Esophagus mucosa (tissue), 1 donor: ENCODE measurements around the gene ESYT1. TPM values are rescaled to one million over a fixed set of nuclear protein-coding genes. Genes with fewer than 3 reads are reported as not detected.
"Not testable (repeated sequence)": the region's sequence is repeated elsewhere in the genome, so short reads cannot be mapped to it uniquely, and the experiment has no call there.

Experiments used
- ATAC-seq: fragments of 200-7000 bp; cut with Tn5 transposase; one replicate; pipeline ENCODE4 v1.9.1; 2020
- total RNA-seq: library from RNA; stranded (reverse); gene quantifications from one replicate; pipeline ENCODE4 v1.2.4, GENCODE V29; 2023
- donor health status: DM: yes; HTN: yes; CAD: no.

The ESYT1 gene
- total RNA-seq, 1 donor from 2014 or later: 48.8 TPM

DNA sequence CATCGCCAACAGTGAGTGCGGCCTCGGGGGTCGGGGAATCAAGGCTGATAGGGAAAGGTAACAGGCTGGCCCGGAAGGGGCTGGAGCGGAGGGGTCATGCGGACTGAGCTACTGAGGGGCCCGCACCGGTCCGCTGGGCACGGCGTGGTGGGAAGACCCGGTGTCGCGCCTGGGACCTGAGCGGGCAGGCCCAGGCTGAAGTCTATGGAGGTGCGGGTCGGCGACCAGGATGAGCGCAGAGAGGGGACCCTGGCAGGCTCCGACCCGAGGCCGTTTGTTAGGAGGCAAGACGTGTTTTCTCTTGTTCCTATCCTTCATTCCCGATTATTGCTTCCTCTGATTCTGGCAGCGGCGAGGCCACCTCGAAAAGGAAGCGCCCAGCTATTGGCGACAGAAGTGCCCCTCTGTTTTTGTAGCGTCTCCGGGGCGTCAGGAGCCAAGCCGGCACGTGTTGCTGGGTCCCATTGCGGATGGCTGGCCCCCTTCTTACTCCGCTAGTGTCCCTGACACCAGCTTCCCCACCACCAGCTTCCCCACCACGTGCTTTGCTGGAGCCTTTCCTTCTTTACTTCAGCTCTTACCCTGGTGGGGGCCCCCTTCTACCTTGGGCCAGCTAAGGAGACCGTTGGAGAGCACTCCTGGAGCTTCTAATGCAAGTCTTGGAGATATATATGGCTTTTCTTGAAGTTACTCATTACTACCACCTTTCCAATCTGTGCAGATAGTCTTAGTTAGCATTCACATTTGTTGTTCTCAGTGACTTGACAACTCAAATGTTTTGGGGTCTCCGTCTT lies 23.1 kb upstream of the ESYT1 start:
- peak; percentile 33 for ATAC-seq

DNA sequence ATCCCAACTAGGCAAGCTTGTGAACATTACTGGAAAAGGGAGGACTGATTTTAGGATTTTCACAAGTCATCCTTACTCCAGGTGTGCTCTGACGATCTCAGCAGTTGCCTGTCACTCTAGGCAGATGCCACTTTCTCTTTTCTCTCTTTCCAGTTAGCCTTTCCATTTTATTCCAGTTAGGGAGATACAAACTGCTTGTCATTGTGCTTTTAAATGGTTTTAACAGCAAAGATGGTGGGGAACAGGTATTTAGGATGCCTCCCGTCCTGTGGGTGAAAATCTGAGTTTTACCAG lies 22.5 kb upstream of the ESYT1 start:
- no peak for ATAC-seq

DNA sequence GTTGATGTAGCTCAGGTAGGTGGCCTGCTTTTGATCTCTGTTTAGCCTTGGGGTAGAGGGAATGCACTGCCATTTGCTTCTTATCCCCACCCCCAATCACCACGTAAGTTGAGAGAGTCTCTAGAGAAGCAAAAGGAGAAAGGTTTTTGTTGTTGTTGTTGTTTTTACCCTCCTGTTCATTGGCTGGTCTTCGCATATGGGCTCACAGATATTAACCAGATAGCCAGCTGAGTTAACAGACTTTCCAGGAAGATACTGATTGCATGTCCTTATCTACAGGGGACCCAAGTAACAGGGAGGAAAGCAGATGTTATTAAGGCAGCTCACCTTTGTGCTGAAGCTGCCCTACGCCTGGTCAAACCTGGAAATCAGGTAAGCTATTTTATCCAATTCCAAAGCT lies 20.8 kb upstream of the ESYT1 start:
- no peak for ATAC-seq

DNA sequence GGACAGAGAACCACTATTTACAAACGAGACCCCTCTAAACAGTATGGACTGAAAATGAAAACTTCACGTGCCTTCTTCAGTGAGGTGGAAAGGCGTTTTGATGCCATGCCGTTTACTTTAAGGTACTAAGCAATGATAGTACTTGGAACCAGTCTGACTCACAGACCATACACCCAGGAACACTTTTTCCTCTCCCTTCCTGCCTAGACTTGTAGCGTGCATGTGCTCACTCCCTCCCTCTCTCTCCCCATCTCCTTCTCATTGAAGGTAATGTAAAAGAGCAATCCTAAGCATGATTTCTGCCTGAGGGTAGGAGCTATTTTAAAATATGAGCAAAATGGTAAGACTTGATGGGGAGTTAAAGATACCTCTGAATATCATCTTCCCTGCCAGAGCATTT lies 17.5 kb upstream of the ESYT1 start:
- ATAC-seq: peak; percentile 90

DNA sequence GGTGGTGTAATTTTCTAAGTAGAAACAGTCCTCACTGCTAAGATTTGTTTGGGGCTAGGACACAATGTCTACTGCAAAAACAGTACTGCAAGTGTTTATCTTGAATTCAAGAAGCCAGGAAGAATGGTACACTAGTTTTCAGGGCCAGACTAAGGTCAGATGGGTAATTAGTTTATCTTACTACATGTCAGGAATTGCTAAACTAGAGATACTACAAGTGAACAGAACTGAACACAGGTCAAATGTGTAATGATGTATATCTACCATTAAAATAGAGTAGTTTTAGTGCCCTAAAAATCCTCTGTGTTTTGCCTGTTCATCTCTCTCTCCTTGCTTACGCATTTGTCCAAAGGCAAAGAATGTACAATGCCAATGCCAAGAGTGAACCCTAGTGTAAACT lies 14.0 kb upstream of the ESYT1 start:
- ATAC-seq: no peak

DNA sequence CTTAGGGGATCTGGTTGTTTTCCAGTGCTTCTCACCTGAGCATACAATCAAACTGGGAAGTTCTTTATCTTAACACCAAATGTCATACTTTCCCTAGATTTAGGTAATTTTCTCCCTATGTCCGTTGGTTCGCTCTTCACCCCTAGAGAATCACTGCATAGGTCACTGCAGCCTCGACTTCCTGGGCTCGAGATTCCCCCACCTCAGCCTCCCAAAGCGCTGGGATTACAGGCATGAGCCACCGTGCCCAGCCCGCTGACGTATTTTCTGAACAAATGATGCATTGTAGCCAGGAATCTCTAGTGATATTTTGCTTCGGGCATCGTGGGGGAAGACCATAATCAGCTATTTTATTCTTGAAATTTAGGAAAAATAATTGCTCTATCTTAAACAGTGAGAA lies 12.7 kb upstream of the ESYT1 start:
- no peak for ATAC-seq

DNA sequence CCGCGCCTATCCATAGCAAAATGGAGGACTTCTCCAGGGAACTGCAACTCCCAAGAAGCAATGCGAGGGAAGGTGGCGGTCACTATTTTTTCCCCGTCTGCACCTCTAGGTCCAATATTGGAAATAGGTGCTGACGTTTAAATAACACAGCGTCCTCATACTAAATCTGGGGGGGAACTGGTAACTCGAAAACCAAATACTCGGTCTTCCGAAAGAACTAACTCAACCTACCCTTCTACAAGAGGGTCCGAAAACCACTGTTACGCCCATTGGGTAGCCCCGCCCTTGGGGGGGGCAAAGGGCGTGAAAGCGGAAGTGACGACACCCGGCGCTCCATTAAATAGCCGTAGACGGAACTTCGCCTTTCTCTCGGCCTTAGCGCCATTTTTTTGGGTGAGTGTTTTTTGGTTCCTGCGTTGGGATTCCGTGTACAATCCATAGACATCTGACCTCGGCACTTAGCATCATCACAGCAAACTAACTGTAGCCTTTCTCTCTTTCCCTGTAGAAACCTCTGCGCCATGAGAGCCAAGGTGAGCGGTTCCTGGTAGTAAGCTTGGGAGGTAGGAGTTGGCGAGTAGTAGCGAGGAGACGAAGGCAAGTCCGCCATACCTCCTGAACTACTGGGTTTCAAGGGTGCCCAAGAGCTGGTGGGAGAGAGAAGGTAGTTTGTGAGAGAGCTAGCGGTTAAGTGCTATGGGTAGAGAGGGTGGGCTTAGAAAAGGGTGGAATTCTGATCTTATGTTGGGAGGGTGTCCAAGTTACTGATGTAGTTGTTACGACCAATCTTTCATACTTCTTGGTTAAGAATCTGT lies 11.6 kb upstream of the ESYT1 start, which contains the start of gene RPL41:
TSS of gene RPL41 (plus strand) at position 367 of the 815 bp plus-strand sequence.
- ATAC-seq: peak; percentile 69

DNA sequence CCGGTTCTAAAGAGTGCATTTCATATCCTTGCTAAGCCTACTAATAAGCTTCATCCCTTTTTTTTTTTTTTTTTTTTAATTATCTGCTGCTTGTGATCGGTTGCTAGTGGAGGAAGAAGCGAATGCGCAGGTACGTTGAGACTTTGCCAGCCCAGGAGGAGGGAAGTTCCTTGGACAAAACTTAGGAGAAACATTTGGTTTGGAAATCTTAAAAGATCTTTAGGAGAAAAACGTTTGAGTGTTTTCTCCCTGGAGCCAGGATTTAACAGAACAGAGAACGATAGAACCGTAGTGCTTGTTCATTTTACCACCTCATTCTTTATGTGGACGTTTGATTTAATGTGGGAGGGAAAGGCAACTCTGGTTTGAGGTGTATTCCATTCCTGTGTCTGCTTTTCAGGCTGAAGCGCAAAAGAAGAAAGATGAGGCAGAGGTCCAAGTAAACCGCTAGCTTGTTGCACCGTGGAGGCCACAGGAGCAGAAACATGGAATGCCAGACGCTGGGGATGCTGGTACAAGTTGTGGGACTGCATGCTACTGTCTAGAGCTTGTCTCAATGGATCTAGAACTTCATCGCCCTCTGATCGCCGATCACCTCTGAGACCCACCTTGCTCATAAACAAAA lies 10.9 kb upstream of the ESYT1 start:
- ATAC-seq: not testable (repeated sequence)

DNA sequence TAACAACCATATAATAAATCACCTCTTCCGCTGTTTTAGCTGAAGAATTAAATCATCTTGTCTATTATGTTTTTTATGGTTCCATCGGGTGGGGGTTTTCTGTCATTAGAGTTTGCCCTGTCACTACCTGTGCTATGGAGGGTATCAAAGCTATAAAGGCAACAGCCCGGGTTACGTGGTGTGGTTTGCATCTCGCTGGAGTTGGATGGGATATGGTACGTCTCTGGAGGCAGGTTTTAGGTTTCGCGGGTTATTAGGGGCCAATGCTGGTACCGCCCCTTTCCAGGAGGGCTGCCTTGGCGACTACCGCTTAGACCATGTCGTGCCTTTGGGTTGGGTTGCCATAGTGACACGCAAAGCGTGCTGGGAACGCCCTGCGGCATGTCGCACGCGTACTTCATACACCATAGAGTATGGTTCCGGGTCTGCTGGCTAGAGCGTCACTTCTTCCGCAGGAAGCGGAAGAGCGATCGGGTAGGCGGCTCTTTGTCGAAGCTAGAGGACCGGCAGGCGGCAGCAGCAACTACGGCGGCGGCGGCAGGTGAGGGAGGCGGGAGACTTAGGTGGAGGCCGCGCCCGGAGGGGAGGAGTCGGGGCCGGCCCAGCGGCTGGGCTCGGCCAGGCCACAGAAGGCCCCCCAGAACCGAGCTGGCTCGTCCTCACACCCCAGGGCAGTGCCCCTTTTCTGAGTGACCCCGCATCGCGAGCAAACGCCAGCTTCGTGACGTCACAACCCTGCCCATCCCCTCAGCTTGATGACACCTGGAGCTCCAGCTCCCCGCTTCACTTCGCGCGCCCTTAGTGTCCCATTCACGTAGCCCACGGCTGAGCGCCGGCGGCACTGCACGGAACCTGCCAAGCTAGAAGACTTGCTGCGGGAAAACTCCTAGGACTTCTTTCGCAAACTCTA lies 10.0 kb upstream of the ESYT1 start, which contains the start of gene ZC3H10:
TSS of gene ZC3H10 (plus strand) at position 489 of the 910 bp plus-strand sequence. CDS start 2,297 bp downstream, outside the sequence.
- peak; percentile 90 for ATAC-seq

DNA sequence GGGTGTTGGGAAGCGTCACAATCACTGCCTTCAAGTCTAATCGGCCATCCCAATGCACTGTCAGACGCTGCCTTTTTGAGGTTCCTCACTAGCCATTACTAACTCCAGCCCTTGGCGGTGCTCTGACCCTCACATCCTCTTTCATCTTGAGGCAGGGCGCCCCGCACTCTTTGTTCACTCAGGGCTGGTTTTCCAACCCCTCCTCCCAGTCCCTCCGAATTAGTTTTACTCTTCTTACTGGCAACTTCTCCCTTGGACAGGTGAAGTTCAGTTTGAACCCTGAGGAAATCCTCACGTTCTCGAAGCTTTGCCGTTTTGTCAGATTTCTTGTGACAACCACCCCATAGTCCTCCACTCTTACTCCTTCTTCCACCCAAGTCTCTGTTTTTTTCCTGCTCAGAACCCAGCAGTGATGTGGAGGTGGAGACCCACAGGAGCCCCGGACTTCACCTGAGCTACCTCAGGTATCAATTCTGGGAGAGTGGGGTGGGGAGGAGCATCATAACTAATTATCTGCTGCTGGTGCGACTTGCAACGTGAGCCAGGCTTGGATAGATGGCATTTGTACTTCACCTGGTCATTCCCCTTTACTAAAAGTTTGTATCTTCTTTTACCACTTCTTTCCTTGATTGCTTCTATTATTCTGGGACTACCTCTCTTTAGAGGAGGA lies 9.2 kb upstream of the ESYT1 start:
- no peak for ATAC-seq

DNA sequence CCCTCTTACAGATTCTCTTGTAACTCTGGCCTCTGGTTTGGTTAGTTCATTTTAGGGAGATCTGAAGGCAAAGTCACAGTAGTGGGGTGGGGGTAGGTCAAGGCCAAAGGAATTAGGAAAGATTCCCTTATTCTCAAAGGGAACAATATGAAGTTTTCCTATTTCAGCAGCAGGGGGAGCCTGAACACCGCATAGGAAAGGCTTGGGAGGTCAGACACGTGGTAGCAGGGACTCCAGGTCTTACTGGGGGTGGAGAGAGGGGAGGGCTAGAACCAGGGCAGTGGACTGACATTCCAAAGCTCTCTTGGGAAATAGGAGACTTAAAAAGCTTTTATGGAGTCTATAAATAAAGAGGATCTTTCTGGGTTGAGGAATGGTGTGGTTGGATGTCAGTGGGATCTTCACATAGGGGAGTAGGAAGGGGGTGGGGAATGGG lies 8.7 kb upstream of the ESYT1 start:
- peak; percentile 34 for ATAC-seq

DNA sequence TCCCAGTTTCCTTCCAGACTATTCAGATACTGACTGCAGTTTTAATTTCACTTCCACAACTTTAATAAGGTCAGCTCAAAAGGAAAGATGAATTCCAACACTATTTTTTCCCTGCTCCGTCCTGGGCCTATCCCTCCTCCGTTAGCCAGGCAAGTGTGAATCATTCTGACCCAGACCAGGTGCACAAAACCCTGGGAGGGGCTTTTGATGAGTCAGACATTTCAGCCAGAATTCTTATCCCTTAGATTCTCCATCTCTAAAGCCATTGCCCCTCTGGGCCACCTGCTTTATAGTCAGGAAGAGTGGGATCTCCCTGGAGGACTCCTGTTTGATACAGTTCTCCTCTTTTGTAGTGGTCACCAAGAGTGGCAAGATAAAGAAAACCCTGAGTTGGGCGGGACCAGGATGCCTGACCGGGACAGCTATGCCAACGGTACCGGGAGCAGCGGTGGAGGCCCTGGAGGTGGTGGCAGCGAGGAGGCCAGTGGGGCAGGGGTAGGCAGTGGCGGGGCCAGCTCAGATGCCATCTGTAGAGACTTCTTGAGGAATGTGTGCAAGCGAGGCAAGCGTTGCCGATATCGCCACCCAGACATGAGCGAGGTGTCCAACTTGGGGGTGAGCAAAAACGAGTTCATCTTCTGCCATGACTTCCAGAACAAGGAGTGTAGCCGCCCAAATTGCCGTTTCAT lies 7.8 kb upstream of the ESYT1 start:
- no peak for ATAC-seq

DNA sequence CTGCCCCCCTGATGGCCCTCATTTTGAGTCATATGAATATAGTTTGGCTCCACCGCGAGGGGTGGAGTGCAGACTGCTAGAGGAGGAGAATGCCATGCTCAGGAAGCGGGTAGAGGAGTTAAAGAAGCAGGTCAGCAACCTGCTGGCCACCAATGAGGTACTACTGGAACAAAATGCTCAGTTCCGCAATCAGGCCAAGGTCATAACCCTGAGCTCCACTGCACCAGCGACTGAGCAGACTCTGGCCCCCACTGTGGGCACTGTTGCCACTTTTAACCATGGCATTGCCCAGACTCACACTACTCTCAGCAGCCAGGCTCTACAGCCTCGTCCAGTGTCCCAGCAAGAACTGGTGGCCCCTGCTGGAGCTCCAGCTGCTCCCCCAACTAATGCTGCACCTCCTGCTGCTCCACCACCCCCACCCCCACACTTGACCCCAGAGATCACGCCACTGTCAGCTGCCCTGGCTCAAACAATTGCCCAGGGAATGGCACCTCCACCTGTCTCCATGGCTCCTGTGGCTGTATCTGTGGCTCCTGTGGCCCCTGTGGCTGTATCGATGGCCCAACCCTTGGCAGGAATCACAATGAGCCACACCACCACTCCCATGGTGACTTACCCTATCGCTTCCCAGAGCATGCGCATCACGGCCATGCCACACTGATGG lies 6.7 kb upstream of the ESYT1 start:
- no peak for ATAC-seq

DNA sequence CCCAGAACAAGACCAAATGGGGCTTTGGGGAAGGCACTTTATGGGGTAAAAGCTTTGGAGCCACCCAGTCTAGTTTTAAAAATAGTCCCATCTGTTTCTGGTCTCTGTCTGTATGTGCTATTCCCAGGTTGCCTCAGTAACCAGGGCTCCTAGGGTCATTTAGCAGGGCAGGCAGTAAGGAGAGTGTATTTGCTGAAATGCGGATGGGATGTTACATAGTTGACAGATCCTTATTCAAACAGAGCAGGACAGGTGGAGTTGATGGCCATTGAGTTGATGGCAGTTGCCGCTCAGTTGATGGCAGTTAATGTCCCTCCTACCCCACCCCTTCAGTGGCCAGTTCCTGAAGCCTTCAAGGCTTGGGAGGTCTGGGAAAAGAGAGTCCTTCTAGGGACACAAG lies 5.4 kb upstream of the ESYT1 start:
- no peak for ATAC-seq

DNA sequence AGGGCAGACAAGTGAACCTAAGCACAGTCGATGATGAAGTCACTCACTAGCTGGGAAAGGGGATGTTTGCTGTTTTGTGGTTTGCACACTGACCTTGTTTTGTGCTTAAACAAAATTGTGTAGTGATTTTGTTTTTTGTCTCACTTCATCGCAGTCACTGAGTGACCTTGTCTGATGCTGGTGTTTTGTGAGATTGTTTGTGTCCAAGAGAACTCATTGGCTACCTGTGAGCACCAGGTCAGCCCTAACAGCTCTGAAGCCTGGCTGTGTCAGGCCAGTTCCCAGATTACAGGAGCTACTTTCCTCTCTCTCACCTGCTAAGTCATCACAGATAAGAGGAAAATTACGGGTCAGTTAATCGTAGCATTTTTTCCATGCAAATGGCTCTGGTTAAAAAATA lies 3.9 kb upstream of the ESYT1 start:
- no peak for ATAC-seq

DNA sequence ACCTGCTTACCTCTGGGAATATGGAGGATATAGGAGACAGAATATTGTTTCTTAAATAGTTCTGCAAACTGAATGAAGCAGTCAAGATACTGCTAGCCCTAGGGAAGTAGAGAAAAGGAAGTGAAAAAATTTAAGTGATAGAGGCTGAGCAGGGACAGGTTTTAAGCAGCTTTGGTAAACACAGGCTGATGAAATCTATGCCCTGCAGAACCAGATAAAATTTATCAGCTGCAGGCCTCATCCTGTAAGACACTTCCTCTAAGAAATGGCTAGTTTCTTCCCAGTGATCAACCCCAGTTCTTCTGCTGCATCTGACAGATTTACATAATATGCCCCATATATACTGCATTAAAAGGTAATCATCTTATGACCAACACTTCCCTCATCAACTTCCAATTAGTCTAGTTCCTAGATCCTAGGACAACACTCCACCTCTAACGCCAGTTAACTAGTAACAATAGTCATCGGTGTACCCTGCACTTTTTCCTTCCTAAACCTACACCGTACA lies 1.3 kb upstream of the ESYT1 start:
- no peak for ATAC-seq

DNA sequence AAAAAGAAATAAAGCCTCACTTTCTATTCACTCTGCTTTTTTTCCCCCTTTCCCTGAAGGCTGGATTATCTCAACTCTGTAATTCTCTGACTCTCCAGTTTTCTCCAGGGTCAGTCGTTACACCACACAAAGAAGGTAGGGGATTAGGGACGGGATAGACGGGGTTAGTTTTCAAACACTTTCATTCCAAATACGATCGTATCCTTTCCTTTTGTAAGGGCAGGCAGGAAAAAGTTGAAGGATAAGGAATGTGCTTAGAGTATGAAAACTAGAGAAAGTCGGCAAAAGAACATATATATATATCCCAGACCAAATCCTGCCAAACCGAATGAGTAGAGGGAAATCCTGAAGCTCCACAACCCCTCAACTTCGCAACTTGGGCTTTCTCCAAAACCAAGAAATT lies 581 bp upstream of the ESYT1 start:
- no peak for ATAC-seq

DNA sequence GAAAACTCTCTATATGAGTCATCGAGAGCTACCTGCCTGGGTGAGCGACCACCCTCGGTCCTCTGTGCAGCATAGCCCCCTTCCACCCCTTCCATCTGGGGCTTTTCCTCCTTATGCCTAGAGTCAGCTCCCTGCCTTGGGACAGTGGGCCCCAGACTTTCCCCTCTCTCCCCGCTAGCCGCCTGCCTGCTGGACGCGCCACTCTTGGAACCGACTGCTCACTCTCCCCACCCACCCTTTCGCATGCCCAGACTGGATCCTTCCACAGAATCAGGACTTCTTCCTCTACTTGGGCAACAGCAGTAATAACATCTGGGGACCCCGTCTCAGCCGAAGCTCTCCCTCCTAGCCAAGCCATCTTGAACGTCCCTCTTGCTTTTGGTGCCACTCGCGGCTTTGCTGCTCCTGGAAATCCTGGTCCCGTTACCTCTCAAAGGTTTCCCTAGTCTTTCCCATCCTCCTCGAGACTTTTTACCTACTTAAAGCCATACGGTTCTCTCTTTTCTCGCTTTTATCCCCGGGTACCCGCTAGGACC lies 671 bp downstream of the ESYT1 start:
- ATAC-seq: peak; percentile 12

DNA sequence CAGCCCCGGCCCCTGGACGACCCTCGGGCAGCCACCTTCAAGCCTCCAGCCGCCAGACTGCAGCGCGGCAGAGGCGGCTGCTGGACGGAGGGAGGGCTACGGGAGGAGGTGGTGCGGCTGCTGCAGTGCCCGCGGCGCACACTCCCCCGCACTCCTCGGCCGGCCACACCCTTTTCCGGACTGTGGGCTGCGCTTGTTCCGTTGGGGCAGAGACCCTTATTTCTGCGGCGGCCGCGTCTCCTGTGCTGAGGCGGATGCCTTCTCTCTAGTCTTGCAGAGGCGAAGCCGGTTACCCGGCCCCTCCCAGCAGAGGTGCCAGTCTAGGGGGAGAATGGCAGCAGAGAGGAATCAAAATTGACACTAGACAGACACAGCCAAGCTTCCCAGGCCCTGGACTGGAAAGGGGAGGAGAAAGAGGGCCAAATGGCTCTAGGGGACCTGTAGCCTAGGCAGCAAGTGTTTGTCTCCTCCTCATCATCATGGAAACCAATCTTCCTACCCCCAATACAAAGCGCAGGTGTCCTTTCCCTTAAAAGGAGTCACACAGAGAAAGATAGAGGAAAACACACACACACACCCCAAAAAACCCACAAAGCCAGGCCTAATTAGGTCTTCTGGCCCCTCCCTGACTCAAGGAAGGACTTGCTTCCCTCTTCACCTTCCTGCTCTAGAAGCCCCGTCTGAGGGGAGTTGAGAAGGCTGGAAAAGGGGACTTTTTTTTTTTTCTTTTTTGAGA lies 1.3 kb downstream of the ESYT1 start:
- ATAC-seq: peak; percentile 9
